ENCODE measurements around the gene KLK15. TPM values are rescaled to one million over a fixed set of nuclear protein-coding genes. Genes with fewer than 3 reads are reported as not detected.

The KLK15 gene
- total RNA-seq, 1 experiment from 2014 or later = not detected

DNA sequence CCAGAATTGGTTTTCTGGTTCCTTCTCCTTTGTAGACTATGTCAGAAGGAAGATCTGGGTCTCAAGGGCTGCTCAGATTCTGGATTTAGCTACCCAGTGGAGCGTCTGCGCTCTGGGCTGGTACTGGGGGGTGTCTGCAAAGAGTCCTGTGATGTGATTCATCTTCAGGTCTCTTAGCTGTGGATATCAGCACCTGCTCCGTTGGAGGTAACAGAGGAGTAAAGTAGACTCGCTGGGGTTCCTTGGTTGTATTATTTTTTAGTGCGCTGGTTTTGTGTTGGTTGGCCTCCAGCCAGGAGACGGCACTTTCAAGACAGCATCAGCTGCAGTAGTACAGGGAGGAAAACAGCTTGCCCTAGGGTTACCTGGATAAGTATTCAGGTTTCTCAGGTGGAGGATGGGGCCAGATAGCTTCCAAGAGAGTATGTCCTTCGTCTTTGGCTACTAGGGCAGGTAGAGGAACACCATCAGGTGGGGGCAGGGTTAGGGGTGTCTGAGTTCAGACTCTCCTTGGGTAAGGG lies 10.4 kb upstream of the KLK15 start:
- no peak for DNase-seq (ENCODE audit: low spot score)

DNA sequence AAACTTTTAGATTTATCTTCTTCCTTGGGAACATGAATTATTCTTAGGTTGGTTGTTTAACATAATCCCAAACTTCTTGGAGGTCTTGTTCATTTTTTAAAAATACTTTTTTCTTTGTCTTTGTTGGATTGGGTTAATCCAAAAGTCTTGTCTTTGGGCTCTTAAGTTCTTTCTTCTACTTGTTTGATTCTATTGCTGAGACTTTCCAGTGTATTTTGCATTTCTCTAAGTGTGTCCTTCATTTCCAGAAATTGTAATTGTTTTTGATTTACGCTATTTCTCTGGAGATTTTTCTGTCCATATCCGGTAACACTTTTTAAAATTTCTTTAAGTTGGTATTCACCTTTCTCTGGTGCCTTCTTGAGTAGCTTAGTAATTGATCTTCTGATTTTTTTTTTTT lies 9.8 kb upstream of the KLK15 start:
- DNase-seq (ENCODE audit: low spot score) = no peak

DNA sequence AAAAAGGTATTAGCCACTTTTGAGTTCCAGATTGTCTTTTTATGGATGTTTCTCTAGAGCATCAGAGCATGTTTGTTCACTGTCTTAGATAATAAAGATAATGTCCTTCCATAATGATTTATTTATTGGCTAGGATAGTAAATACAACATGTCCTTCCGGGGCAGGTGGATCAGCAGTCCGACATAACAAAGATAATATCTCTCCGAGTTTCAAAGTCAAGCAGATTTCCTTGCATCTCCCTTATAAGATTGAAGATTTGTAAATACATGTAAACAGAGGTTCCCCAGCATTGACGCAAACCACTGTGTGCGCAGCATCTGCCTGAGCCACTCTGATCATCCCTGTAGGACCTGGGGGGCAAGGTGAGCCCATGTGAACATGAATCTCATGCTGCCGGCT lies 8.8 kb upstream of the KLK15 start:
- DNase-seq (ENCODE audit: low spot score) = no peak

DNA sequence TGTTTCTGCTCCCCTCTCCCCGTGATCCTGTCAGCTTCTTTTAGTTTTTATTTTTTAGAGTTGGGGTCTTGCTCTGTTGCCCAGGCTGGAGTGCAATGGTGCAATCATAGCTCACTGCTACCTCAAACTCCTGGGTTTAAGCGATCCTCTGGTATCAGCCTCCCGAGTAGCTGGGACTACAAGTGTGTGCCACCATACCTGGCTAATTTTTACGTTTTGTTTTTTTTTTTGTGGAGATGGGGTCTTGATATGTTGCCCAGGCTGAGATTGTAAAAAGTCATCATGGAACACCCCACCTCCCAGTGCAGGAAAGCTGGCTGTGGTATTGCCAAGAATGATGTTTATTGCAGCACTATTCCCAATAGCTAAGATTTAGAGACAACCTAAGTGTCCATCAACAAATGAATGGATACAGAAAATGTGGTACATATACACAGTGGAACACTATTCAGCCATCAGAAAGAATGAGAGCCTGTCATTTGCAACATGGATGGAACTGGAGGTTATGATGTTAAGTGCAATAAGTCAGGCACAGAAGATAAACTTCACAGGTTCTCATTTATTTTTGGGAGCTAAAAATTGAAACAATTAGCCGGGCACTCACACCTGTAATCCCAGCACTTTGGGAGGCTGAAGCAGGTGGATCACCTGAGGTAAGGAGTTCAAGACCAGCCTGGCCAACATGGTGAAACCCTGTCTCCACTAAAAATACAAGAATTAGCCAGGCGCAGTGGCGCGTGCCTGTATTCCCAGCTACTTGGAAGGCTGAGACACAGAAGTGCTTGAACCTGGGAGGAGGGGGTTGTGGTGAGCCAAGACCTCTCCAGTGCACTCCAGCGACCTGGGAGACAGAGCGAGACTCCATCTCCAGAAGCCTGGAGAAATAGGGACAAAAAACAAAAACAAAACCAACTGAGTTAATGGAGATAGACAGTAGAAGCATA lies 6.6 kb upstream of the KLK15 start:
- DNase-seq (ENCODE audit: low spot score) = no peak

DNA sequence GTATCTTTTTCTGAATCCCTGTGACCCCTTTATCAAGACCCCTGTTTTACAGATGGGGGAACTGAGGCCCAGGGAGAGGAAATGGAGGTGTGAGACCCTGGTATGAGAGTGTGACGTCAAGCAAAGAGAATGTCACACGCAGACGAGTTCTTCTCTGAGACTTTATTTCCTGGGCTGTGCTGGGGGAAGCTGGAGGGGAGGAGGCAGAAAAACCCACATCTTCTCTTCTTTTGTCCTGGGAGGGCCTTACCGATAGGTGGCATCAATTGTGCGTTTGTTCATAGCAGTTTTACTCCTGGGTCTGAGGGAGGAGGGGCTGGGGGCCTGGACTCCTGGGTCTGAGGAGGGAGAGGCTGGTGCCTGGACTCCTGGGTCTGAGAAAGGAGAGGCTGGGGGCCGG lies 4.9 kb upstream of the KLK15 start:
- no peak for DNase-seq (ENCODE audit: low spot score)

DNA sequence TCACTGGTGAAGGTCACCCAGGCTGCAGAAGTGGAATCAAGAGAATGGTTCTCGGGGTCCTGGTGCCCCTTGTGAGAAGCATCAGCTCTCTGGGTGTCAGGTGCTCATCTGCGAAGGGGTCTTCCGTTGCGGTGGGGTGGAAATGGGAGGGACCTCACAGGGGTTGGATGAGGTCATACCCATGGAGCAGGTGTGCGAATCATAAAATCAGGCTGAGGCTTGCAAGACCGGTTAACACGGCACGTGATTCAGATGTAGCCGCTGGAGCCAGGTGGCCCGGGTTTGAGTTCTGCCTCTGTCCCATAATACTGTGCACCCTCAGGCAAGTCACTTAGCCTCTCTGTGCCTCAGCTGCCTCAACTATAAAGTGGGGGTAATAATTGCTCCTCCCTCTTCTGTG lies 3.9 kb upstream of the KLK15 start:
- DNase-seq (ENCODE audit: low spot score) = no peak

DNA sequence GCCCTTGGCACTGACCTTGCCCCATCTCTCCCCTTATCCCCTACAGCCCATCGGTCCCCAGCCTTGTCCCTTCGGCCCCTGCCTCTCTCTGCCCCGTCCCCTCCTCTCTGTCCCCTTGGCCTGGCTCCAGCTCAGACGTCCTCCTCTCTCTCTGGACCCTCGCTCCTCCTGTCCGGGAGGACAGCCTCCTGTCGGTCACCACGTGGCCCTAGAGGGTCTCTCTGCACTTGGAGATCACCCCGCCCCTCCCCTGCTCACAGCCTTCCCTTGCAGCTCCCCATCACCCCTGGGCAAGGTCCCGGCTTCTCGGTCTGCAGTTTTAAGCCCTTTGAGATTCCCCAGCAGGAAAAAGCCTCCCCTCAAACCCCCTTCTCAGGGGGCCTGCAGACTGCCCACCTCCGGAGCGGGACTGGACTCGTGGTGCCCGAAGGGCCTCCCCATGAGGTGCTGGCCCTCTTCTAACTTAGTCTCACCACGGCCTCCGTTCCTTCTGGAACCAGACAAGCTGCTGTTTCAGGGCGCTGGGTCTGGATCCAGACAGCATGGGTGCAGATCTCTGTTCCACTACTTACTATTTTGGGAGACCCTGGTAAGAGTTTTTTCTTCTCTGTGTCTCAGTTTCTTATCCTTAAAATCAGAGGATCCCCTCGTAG lies 3.3 kb upstream of the KLK15 start:
- no peak for DNase-seq (ENCODE audit: low spot score)

DNA sequence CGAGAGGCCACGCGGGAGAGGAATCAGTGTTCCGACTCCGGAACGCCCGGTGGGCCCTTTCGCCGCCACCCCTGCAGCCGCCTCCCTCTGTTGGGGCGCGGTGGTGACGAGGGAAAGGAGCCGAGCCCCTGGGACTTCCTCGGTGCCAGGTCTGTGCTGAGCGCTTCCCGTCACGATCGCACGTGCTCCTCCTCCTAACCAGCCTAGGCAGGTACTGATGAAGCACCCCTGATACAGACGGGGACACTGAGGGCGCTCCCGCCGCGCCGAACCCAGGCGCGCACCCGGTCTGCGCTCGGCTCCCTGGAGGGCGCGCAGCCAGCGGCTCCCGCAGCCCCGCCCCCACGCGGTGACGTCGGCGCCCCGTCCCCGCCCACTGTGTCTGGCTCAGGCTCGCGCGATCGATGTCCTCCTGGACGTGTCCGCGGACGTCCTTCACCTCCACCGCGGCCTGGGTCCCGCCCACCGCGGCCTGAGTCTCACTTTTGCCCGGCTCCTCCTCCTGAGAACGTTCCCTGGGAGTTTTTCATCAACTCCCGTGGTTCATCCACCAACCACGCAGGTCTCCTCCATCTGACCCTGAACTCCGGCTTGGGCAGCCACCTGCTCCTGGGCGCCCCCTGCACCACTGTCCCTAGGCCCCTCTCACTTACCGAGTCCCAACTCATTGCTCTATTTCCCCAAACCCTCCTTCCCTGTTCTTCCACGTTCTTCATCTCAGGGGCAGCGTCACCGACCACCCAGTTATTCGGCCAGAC lies 2.6 kb upstream of the KLK15 start:
- DNase-seq (ENCODE audit: low spot score) = peak; percentile 60

DNA sequence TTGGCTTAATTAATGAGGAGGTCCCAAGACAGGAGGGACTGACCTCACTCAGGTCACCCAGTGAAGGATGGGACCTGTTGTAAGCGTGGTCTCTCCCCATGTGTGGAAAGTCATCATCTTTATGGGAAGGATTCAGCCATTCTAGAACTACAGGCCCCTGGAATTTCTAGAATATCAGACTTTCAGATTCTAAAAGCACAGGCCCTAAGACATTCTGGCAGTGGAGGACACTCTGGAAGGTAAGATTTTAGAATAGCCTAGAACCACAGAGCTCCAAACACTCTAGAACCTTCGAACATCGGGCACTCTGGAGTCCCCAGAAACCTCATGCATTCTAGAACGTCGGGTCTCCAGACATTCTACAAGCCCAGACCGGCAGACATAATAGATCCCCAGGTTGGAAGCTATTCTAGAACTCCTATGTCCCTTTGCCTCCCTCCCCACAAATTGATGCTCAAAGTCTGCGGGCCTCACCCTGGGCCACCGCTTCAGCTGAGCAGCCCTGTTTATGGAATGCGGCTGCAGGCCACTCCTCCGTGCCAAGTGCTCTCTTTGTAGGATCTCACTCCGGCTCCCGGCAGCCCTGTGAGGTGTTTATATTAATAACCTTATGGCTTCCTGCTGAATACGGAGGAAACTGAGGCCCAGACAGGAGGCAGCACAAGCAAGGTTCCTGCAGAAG lies 1.9 kb upstream of the KLK15 start:
- no peak for DNase-seq (ENCODE audit: low spot score)

DNA sequence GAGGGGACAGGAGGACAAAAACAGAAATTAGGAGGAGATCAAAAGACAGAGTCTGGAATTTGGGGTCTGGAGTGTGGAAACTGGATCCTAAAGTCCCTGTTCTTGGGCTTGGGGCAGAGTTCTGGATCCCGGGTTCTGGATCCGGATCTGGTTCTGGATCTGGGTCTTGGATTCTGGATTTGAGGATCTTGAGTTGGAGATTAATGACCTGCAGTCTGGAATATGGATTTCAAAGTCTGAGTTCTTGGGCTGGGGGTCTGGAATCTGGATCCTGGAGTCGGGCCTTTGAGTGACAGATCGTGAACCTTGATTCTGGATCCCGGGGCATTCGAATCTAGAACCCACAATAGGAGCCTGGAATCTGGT lies 411 bp upstream of the KLK15 start:
- DNase-seq (ENCODE audit: low spot score) = no peak

DNA sequence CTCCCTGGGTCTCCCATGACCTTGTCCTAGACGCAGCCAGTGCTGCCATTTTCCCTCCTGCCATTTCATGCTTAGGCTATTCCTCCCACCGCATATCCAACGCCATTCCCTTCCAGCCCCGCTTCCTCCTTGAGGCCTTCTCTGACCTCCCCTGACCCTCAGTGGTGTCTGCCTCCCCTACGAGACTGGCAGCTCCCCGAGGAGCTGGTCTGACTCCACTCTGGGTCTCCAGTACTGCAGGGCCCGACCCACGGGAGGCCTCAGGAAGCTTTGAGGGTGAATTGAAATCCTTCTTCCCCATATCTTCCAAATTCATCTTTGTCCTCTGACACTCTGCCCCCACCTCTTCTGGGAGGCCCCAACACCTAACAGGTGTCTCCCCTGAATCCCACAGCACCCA lies 708 bp downstream of the KLK15 start:
- no peak for DNase-seq (ENCODE audit: low spot score)

DNA sequence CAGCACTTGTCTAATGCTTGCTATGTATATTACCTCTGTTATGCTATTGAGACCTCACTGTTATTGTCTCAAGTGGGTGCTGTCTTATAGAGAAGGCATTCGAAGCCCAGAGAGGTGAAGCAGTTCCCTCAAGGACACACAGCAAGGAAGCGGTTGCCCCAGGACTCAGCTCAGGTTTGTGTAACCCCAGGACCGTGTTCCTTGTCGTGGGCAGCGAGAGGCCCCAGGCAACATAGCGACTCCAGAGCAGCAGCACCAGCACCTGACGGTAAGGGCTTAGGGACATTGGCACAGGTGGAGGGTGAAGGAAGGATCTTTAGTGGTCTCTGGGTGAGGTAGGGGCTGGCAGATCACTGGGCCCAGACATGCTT lies 2.4 kb downstream of the KLK15 start:
- DNase-seq (ENCODE audit: low spot score) = no peak

DNA sequence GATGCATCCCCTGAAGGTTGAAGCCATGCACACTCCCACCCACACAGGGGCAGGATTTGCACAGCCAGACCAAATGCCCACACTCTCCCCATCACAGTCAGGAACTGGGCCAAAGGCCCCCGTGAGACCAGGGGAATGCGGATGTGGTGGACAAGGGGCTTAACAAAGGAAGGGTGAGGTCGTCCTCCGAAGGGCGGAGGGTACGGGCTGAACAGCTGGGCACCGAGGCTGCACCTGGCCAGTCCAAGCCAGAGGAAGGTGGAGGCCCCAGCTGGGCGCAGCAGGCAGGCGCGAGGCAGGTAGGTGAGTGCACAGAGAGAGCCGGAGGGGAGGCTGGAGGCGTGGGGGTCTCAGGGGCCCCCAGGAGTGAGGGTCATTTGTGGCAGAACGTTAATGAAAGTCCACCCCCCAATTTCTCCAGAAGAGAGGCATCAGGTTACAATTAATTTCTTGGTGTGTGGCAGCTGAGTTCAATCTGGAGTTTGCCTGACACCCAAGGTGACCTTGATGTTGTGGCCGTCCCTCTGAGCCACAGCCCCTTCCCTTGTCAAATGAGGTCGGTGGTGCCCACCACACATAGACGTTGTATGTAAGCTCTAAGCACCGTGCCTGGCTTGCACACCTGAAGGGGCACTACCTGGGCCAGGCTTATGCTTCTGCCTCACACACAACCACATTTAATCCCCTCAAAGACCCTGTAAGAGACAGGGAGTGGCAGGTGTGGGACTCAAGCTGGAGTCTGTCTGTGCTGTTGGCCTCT lies 2.9 kb downstream of the KLK15 start:
- no peak for DNase-seq (ENCODE audit: low spot score)

DNA sequence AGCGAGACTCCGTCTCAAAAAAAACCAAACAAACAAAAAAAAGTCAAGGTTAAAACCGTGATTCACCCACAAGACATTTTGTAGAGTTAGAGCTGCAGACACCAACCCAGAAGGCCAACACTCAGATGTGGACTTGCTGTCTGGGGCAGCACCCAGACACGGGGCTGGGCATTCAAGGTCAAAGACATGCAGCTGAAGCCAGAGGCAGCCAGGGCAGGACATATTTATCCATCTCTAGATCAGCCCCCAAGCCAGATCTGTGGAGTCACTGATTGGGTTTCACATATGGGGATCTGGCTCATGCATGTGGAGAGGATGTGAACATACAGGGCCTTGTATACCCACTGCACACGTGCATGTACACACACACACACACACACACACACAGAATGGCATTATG lies 3.6 kb downstream of the KLK15 start:
- no peak for DNase-seq (ENCODE audit: low spot score)

DNA sequence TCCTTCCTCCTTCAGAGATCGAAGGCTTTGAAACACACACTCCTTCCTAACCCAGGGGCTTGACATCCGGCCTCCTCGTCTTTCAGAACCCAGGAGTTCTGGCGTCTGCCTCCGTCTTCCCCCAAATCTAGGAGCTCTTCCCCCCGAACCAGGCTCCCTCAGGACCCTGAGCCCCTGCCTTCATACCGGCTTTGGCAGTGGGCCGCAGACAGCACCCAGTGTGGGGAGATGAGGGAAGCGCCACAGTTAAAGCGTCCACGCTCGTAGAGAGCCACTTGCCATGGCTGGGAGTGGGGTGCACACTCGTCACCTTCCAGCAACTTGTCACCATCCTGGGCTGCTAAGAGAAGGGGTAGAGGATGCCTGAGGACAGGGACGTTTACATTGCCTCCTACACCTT lies 5.9 kb downstream of the KLK15 start:
- DNase-seq (ENCODE audit: low spot score) = no peak

DNA sequence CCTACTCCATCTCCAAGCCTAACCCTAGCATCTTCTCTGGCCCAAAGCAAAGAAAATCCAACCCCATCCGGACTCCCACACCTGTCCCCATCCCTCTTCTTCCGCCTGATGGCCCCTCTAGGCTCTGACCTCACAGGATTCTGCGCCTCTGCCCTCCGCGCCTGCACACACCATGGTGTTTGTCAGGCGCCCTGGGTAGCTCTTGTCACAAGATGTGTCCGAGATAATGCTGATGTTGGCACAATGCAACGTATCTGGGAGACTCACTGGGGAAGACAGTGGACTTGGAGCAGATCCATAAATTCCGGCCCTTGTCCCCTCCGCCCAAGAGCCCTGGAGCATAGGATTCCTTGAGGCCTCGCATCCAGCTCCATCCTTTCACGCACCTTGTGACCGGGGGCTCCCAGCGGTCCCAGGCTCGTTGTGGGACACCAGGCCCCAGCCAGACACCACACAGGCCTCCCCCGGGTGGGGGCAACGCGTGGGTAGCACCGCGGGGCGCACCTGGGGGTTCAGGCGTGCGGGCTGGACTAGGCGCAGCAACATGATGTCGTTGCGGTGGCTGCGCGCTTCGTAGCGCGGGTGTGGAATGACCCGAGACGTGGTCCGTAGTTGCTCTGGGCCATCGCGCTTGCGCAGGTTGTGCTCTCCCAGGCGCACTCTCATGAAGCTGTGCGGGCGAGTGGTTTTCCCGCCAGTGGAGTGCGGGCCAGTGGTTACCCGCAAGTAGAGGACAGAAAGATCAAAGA lies 6.7 kb downstream of the KLK15 start:
- DNase-seq (ENCODE audit: low spot score) = no peak

DNA sequence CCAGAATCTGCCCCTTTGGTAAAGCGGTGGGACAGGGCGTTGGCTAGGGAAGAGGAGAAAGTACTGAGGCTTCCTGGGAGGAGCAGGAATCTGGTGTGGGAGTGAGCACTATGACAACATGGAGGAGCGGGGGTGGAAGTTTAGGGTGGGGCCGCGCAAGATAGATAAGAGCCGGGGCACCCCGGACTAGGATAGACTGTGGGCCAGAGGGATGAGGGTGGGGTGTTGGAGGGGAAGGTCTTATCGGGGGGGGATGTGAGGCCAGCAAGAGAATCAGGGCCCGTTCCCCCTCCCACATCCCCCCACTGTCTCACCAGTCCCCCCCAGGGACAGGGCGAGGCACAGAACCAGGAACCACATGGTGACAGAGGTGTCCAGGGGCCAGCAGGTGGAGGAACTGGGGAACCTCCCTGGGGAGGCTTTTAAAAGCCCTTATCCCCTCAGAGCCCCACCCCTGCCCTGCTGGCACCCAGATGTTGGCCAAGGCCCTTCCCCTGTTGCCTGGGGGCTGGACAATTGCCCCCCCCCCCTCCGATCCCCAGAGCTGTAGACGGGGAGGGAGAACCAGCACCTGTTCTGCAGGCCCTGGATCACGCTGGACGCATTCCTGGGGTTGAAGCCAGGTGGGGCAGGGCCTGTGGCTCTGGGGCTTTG lies 9.9 kb downstream of the KLK15 start, which contains the start of gene KLK1:
KLK1 (minus strand) TSS at position 399 of the 654 bp plus-strand sequence; CDS start at position 360, 39 bp downstream.
- DNase-seq (ENCODE audit: low spot score) = no peak

DNA sequence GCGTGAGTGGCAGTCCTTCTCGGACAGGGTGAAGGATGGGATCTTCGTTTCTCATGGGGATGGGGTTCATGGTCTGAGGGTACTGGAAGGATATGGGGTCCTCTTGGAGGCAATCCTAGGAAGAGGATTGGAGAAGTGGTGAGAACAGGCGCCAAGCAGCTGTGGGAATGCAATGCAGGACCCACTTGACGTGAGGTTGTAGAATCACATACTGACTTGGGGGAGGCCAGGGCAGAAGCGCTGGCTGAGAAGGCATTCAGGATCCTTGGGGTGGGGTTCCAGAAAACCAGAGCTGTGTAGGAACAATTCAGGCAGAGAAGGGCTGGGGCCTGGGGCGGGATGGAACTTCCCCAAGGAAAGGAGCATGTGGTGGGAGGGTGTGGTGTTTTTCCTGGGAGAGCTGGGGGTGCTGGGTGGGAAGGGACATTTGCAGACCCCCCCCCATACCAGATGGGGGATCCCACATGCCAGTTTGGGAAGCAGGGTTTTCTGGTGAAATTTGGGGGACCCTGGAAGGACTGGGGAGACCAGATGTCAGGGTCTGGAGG lies 10.6 kb downstream of the KLK15 start:
- DNase-seq (ENCODE audit: low spot score) = no peak

DNA sequence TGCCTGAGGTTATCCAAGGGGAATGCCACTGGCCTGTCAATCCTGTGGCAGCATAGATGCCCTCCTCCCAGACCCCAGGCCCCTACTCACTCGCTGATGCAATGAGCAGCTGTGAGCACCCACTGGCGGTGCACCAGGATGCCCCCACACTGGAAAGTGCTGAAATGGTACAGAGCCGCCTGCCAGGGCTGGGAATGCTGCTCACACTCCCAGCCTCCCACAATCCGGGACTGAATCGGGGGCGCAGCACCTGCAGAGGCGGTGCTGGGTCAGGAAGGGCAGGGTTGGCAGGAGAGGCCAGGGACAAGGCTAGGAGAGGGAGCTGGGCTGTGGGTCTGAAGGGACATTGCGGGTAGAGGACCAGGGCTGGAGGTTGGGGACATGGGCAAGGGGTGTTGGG lies 11.8 kb downstream of the KLK15 start:
- DNase-seq (ENCODE audit: low spot score) = no peak

DNA sequence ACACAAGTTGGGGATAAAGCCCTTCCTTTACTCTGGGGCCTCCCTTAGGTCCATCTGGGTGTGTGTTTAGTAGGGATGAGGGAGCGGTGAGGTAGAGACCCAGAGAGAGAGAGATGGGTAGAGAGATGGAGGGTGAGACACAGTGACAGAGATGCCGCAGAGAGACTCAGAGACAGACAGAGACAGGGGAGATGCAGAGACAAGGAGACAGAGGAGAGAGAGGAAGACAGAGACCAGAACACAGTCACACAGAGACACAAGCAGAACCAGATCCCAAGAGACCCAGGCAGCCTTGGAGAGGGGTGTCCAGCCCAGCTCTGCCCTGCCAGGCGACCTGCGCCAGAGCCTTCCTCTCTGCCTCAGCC lies 12.1 kb downstream of the KLK15 start:
- no peak for DNase-seq (ENCODE audit: low spot score)
